ENCODE data around the gene DFFB. TPM values are rescaled to one million over a fixed set of nuclear protein-coding genes. Genes with fewer than 3 reads are reported as not detected.

DFFB gene
- total RNA-seq, 1 experiment from 2014 or later: 9.0 TPM

DNA sequence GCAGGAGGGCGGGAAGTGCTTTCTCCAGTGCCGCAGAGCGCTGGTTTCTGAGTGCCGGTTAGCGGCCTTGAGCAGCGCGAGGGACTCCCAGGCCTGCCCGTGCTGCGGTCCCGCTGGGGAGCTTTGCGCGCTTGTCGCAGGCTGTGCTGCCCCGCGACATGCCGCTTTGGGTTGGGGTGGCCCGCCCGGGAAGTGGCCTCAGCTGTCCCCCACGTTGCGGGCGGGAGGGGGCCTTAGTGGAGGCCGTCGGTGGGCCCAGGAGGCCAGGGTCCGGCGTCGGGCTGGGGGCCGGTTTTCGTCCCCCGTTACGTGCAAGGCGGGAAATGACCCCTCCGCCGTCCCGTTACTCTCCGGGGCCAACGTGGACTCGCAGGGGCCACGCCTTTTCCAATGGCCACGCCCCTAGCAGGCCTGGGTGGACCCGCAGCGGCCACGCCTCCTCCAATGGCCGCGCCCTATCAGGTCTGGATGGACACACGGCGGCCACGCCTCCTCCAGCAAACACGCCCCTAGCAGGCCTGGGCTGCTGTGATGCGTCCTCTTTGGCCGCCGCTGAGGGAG lies 43.8 kb downstream of the DFFB start:
- CTCF ChIA-PET: interaction anchor here (1.6 kb wide), 1 partner anchor 448 kb away, joined by 5 read pairs; no protein-coding TSS in a partner anchor

DNA sequence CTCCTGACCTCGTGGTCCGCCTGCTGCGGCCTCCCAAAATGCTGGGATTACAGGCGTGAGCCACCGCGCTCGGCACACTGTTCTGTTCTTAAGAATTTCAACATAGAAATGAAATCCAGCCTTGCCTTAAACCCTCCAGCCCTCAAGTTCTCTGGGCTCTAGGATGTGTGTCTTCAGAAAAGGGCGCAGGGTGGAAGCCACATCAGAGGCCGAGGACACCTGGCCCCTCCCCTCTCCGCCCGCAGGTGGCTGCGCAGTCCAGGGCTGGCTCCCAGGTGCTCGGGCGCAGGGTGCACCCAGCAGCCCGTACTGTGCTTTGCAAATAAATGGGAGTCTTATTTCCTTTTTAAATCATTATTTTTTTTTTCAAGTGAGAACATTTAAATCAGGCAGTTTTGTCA lies 44.8 kb downstream of the DFFB start:
- Histone ChIP-seq H3K4me3 (replicated peaks in 1 of 2; ENCODE audit: low read depth in 1 of 2, low read length in 2 of 2) (no peak overlapping the region), H3K27ac (ENCODE audit: low read depth, low read length) (no peak overlapping the region), H3K9me2 (ENCODE audit: insufficient read depth) (no peaks in the 10 kb centered on the region), H4K20me1 (ENCODE audit: insufficient read depth) (no peaks in the 10 kb centered on the region), H3K4me2 (ENCODE audit: low read length) (no peak overlapping the region), H3K79me2 (ENCODE audit: insufficient read depth, low read length) (peaks cover 30% of the 10 kb centered on the region), H2AFZ (ENCODE audit: low read depth, low read length, poor library complexity, severe bottlenecking) (no peak overlapping the region), H3K9ac (ENCODE audit: low read length) (no peak overlapping the region), H3K4me1 (ENCODE audit: control insufficient read depth in 1 of 2, insufficient read depth in 2 of 2, low read length in 2 of 2) (peaks cover 2 to 18% of the 10 kb centered on the region in 2 experiments; a peak in 2 of 4 replicates), H3K9me3 (ENCODE audit: control insufficient read depth in 1 of 2, insufficient read depth in 1 of 2, low read depth in 1 of 2, low read length in 2 of 2) (no peaks in the 10 kb centered on the region), H3K27me3 (ENCODE audit: insufficient read depth, low read length) (no peaks in the 10 kb centered on the region), H3K36me3 (ENCODE audit: control insufficient read depth in 1 of 2, insufficient read depth in 2 of 2, low read length in 2 of 2) (no peaks in the 10 kb centered on the region; a peak in 1 of 4 replicates)
- ATAC-seq (no peak), DNase-seq (ENCODE audit: low read depth, low spot score) (no peak)
- ChIA-PET CTCF (no interaction called here), POLR2A (interaction anchor here (1.0 kb wide), 1 partner anchor 106 kb away, joined by 3 read pairs; the partner anchor contains the start of gene LRRC47), RAD21 (ENCODE audit: low non-redundant PET in 1 of 2, low total read pairs in 2 of 2, uncharacterized antibody in 2 of 2, unreplicated experiment in 2 of 2) (no interaction called here)
- intact Hi-C loops (cut with micrococcal nuclease): loop anchor here (5.0 kb wide), 1 partner anchor 235 kb away; no protein-coding TSS in a partner anchor
- no TSS peak for BruUV-seq (replicated peaks)
- no peak for TF ChIP-seq CBX3 (IDR thresholded peaks at IDR 0.05; ENCODE audit: low read depth)
- no peak for TF ChIP-seq YY1 (IDR thresholded peaks at IDR 0.05; ENCODE audit: extremely low read depth, insufficient replicate concordance, low read depth, low read length)
- TF ChIP-seq TCF7L2 (IDR thresholded peaks at IDR 0.05; ENCODE audit: borderline replicate concordance, extremely low read depth, insufficient read depth, insufficient read length): no peak
- TF ChIP-seq SP1 (IDR thresholded peaks at IDR 0.05; ENCODE audit: low read depth): no peak
- TF ChIP-seq RAD21 (IDR thresholded peaks at IDR 0.05; ENCODE audit: low read depth): no peak
- TF ChIP-seq EZH2 (IDR thresholded peaks at IDR 0.05): no peak
- no peak for TF ChIP-seq POLR2AphosphoS5 (IDR thresholded peaks at IDR 0.05; ENCODE audit: low read depth, low read length)
- TF ChIP-seq EZH2phosphoT487 (IDR thresholded peaks at IDR 0.05; ENCODE audit: borderline replicate concordance): no peak
- TF ChIP-seq CTCF (IDR thresholded peaks at IDR 0.05 in 2 of 3, conservative IDR thresholded peaks at IDR 0.05 in 1 of 3; ENCODE audit: borderline replicate concordance in 1 of 3, insufficient read depth in 1 of 3, low read depth in 2 of 3, low read length in 2 of 3): no peak
- no peak for TF ChIP-seq MAX (IDR thresholded peaks at IDR 0.05)
- no peak for TF ChIP-seq EGR1 (IDR thresholded peaks at IDR 0.05; ENCODE audit: low read depth)
- no peak for TF ChIP-seq POLR2A (IDR thresholded peaks at IDR 0.05; ENCODE audit: borderline replicate concordance, extremely low read depth, insufficient read depth, insufficient read length)
- no peak for TF ChIP-seq ATF3 (IDR thresholded peaks at IDR 0.05)
- TF ChIP-seq SIN3A (IDR thresholded peaks at IDR 0.05; ENCODE audit: low read depth): no peak
- TF ChIP-seq CEBPB (IDR thresholded peaks at IDR 0.05; ENCODE audit: low read depth): no peak
- no peak for TF ChIP-seq ZFX (IDR thresholded peaks at IDR 0.05)

More for the DNA sequence above, 43.8 kb downstream of the DFFB start:
- POLR2A ChIA-PET: interaction anchor here (1.0 to 1.9 kb wide), 2 partner anchors 43 to 105 kb away, joined by 3 to 4 read pairs; partner anchors contain the start of genes DFFB and LRRC47
- Histone ChIP-seq H3K9ac (ENCODE audit: low read length) (peak overlapping the region; percentile 93), H3K9me3 (ENCODE audit: control insufficient read depth in 1 of 2, insufficient read depth in 1 of 2, low read depth in 1 of 2, low read length in 2 of 2) (no peaks in the 10 kb centered on the region), H3K27ac (ENCODE audit: low read depth, low read length) (peak overlapping the region; percentile 96), H3K27me3 (ENCODE audit: insufficient read depth, low read length) (no peaks in the 10 kb centered on the region), H3K9me2 (ENCODE audit: insufficient read depth) (no peaks in the 10 kb centered on the region), H3K4me3 (replicated peaks in 1 of 2; ENCODE audit: low read depth in 1 of 2, low read length in 2 of 2) (peak overlapping the region; percentile 92 to 96), H3K36me3 (ENCODE audit: control insufficient read depth in 1 of 2, insufficient read depth in 2 of 2, low read length in 2 of 2) (no peaks in the 10 kb centered on the region; a peak in 1 of 4 replicates), H3K4me1 (ENCODE audit: control insufficient read depth in 1 of 2, insufficient read depth in 2 of 2, low read length in 2 of 2) (peaks cover 0 to 15% of the 10 kb centered on the region in 2 experiments; a peak in 1 of 4 replicates), H3K4me2 (ENCODE audit: low read length) (peak overlapping the region; percentile 100), H2AFZ (ENCODE audit: low read depth, low read length, poor library complexity, severe bottlenecking) (no peak overlapping the region), H4K20me1 (ENCODE audit: insufficient read depth) (no peaks in the 10 kb centered on the region), H3K79me2 (ENCODE audit: insufficient read depth, low read length) (peaks cover 40% of the 10 kb centered on the region)
- intact Hi-C loops (cut with micrococcal nuclease): loop anchor here (1.0 to 5.0 kb wide), 3 partner anchors 44 to 234 kb away; partner anchors contain the start of genes CEP104, DFFB and LRRC47
- DNase-seq (ENCODE audit: low read depth, low spot score) (peak; percentile 91), ATAC-seq (peak; percentile 75)
- RAD21 ChIA-PET (ENCODE audit: low non-redundant PET in 1 of 2, low total read pairs in 2 of 2, uncharacterized antibody in 2 of 2, unreplicated experiment in 2 of 2): no interaction called here
- no peak for TF ChIP-seq ZNF274 (IDR thresholded peaks at IDR 0.05; ENCODE audit: low read depth, low read length)
- peak; percentile 2 for TF ChIP-seq POLR2A (IDR thresholded peaks at IDR 0.05; ENCODE audit: borderline replicate concordance, extremely low read depth, insufficient read depth, insufficient read length)
- TF ChIP-seq MAX (IDR thresholded peaks at IDR 0.05): peak; percentile 61; the same call in 1 of the 2 replicates
- peak; percentile 61; the same call in 1 of the 2 replicates for TF ChIP-seq SP1 (IDR thresholded peaks at IDR 0.05; ENCODE audit: low read depth)
- peak; percentile 37; the same call in 1 of the 2 replicates for TF ChIP-seq POLR2AphosphoS5 (IDR thresholded peaks at IDR 0.05; ENCODE audit: low read depth, low read length)
- no TSS peak for BruUV-seq (replicated peaks)
